HepG2 (cell line): ENCODE measurements around the gene NEDD4. TPM values are rescaled to one million over a fixed set of nuclear protein-coding genes. Genes with fewer than 3 reads are reported as not detected.

Experiments
- CBX5 ChIP-seq: sonication (generic); formaldehyde crosslinking; IDR thresholded peaks from 2 replicates; pipeline ENCODE4 v1.4.0; 2020; ENCODE audit warnings: missing genetic modification reagents, borderline replicate concordance
- NBN ChIP-seq: fragments of 450-650 bp; conservative IDR thresholded peaks from 2 replicates; pipeline ENCODE4 v1.6.1; 2017
- PHF5A ChIP-seq: IDR thresholded peaks from one replicate; pipeline ENCODE4 v1.6.1; 2018; ENCODE audit warnings: low read depth, missing genetic modification reagents; ENCODE audit not compliant: unreplicated experiment
- PTBP1 ChIP-seq: fragments of 200-400 bp; formaldehyde crosslinking; IDR thresholded peaks from 2 replicates; pipeline ENCODE4 v1.6.1; 2018; ENCODE audit warnings: low read length, low read depth; ENCODE audit not compliant: poor library complexity, severe bottlenecking
- RFXANK ChIP-seq: IDR thresholded peaks from 2 replicates; pipeline ENCODE4 v1.6.1; 2016
- TGIF2 ChIP-seq: IDR thresholded peaks from 2 replicates; pipeline ENCODE4 v1.6.1; 2016; ENCODE audit warnings: control low read depth, missing compliant biosample characterization
- ZBTB42 ChIP-seq: sonication (generic); formaldehyde crosslinking; IDR thresholded peaks from 2 replicates; pipeline ENCODE4 v1.5.0; 2020; ENCODE audit warnings: mild to moderate bottlenecking, missing genetic modification reagents
- ZMYM2 ChIP-seq: sonication (generic); formaldehyde crosslinking; IDR thresholded peaks from 2 replicates; pipeline ENCODE4 v1.8.0; 2022; ENCODE audit warnings: mild to moderate bottlenecking, missing genetic modification reagents
- ZNF550 ChIP-seq: sonication (generic); formaldehyde crosslinking; IDR thresholded peaks from 2 replicates; pipeline ENCODE4 v1.4.0; 2020; ENCODE audit warnings: mild to moderate bottlenecking, missing genetic modification reagents, borderline replicate concordance
- ZNF674 ChIP-seq: sonication (generic); formaldehyde crosslinking; IDR thresholded peaks from 2 replicates; pipeline ENCODE4 v1.5.0; 2020; ENCODE audit warnings: low read depth, mild to moderate bottlenecking, missing genetic modification reagents
- ZNF749 ChIP-seq: sonication (generic); formaldehyde crosslinking; IDR thresholded peaks from 2 replicates; pipeline ENCODE4 v1.8.0; 2022; ENCODE audit warnings: mild to moderate bottlenecking, missing genetic modification reagents, moderate library complexity, borderline replicate concordance
- ZNF768 ChIP-seq: sonication (generic); formaldehyde crosslinking; IDR thresholded peaks from 2 replicates; pipeline ENCODE4 v1.4.0; 2020; ENCODE audit warnings: missing genetic modification reagents
- ZSCAN9 ChIP-seq: IDR thresholded peaks from 2 replicates; pipeline ENCODE4 v1.6.1; 2016; ENCODE audit warnings: borderline replicate concordance
- polyA plus RNA-seq, 8 experiments: library from polyadenylated mRNA; depleted of rRNA in 3 of 8; stranded (reverse) in 7 of 8; unstranded in 1 of 8; fragments of >200 nt; fragmentation: Illumina TruSeq in 4 of 8; extraction: Trizol in 4 of 8; gene quantifications; 2 replicates each; pipeline versions ENCODE4 v1.2.1 to v1.2.3, GENCODE V29; 2011 to 2016; ENCODE audit warnings: low read depth in 4 of 8, missing spikeins in 1 of 8, mixed read lengths in 1 of 8; ENCODE audit not compliant: insufficient read depth in 1 of 8
- total RNA-seq, 5 experiments: library from RNA; depleted of rRNA; stranded (reverse); fragments of >200 nt; fragmentation: Illumina TruSeq; extraction: Trizol; gene quantifications; 2 replicates each; pipeline ENCODE4 v1.2.3, GENCODE V29; 2016; ENCODE audit warnings: low read depth in 1 of 5
- TF ChIP-seq, protein P1 (sequence below): sonication (generic); formaldehyde crosslinking; IDR thresholded peaks from 2 replicates; pipeline ENCODE4 v1.4.0; 2020; ENCODE audit warnings: missing genetic modification reagents, borderline replicate concordance
- TF ChIP-seq, protein P2 (sequence below): sonication (generic); formaldehyde crosslinking; IDR thresholded peaks from 2 replicates; pipeline ENCODE4 v1.4.0; 2020; ENCODE audit warnings: missing genetic modification reagents, mild to moderate bottlenecking, borderline replicate concordance
- TF ChIP-seq, protein P3 (sequence below): sonication (generic); formaldehyde crosslinking; IDR thresholded peaks from 2 replicates; pipeline ENCODE4 v1.5.0; 2020; ENCODE audit warnings: missing genetic modification reagents
- TF ChIP-seq, protein P4 (sequence below): fragments of 450-650 bp; IDR thresholded peaks from 2 replicates; pipeline ENCODE4 v1.6.1; 2017; ENCODE audit warnings: mild to moderate bottlenecking
- TF ChIP-seq, protein P5 (sequence below): sonication (generic); formaldehyde crosslinking; IDR thresholded peaks from 2 replicates; pipeline ENCODE4 v1.9.0; 2021; ENCODE audit warnings: missing genetic modification reagents, borderline replicate concordance

NEDD4 gene
- total and polyA plus RNA-seq, 2 of the 13 experiments (the other 11 are each of a cell fraction or from before 2014, with no cell fraction given) = 10.4 to 13.0 TPM

DNA sequence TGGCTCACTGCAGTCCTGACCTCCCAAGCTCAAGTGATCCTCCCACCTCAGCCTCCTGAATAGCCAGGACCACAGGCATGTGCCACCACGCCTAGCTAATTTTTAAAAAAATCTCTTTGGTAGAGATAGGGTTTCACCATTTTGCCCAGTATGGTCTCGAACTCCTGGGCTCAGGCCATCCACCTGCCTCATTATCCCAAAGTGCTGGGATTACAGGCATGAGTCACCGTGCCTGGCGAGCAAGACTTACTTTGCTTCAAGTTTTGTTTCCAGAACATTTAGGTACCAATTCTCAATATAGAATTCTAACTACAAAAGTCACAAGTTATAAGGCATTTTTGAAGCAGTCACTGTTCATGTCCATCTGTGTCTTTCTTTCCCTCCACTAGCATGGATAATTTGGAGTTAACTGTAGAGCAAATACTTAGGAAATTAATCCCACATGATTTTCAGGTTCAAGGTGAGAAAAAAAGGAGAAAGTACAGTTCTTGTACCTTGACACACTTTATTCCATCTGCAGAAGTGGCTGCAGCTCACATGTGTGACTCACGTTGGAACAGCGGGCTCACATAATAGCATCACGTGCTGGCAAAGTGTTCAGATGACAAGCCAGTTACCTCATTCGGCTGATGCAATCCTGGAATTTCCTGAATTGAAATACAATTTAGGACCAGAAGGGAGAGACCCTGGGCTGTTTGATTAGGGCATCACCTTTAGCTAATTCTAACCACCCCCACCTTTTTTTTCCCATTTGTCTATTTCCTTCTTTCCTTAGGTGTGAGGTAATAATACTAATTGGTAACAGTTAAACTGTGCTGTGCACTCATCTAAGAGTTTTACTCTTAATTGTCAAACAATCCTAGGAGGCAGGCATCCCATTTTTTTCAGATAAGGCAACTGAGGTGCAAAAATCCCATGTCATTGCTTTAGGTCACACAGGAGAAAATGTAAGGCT is 46.9 kb upstream of the NEDD4 start (continued):
- TF ChIP-seq, protein P1, sequence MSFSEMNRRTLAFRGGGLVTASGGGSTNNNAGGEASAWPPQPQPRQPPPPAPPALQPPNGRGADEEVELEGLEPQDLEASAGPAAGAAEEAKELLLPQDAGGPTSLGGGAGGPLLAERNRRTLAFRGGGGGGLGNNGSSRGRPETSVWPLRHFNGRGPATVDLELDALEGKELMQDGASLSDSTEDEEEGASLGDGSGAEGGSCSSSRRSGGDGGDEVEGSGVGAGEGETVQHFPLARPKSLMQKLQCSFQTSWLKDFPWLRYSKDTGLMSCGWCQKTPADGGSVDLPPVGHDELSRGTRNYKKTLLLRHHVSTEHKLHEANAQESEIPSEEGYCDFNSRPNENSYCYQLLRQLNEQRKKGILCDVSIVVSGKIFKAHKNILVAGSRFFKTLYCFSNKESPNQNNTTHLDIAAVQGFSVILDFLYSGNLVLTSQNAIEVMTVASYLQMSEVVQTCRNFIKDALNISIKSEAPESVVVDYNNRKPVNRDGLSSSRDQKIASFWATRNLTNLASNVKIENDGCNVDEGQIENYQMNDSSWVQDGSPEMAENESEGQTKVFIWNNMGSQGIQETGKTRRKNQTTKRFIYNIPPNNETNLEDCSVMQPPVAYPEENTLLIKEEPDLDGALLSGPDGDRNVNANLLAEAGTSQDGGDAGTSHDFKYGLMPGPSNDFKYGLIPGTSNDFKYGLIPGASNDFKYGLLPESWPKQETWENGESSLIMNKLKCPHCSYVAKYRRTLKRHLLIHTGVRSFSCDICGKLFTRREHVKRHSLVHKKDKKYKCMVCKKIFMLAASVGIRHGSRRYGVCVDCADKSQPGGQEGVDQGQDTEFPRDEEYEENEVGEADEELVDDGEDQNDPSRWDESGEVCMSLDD (CRISPR knock-in tag) = no peak
- no peak for TF ChIP-seq ZNF674 (CRISPR knock-in tag)
- TF ChIP-seq, protein P2, sequence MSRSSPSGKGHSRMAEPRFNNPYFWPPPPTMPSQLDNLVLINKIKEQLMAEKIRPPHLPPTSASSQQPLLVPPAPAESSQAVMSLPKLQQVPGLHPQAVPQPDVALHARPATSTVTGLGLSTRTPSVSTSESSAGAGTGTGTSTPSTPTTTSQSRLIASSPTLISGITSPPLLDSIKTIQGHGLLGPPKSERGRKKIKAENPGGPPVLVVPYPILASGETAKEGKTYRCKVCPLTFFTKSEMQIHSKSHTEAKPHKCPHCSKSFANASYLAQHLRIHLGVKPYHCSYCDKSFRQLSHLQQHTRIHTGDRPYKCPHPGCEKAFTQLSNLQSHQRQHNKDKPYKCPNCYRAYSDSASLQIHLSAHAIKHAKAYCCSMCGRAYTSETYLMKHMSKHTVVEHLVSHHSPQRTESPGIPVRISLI = peak; percentile 35; the same call in 1 of the 2 replicates
- TF ChIP-seq ZBTB42 (CRISPR knock-in tag) = no peak
- no peak for TF ChIP-seq ZNF550 (CRISPR knock-in tag)
- TF ChIP-seq, protein P3, sequence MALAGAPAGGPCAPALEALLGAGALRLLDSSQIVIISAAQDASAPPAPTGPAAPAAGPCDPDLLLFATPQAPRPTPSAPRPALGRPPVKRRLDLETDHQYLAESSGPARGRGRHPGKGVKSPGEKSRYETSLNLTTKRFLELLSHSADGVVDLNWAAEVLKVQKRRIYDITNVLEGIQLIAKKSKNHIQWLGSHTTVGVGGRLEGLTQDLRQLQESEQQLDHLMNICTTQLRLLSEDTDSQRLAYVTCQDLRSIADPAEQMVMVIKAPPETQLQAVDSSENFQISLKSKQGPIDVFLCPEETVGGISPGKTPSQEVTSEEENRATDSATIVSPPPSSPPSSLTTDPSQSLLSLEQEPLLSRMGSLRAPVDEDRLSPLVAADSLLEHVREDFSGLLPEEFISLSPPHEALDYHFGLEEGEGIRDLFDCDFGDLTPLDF (CRISPR knock-in tag) = no peak
- TF ChIP-seq PHF5A = no peak
- TF ChIP-seq, protein P4, sequence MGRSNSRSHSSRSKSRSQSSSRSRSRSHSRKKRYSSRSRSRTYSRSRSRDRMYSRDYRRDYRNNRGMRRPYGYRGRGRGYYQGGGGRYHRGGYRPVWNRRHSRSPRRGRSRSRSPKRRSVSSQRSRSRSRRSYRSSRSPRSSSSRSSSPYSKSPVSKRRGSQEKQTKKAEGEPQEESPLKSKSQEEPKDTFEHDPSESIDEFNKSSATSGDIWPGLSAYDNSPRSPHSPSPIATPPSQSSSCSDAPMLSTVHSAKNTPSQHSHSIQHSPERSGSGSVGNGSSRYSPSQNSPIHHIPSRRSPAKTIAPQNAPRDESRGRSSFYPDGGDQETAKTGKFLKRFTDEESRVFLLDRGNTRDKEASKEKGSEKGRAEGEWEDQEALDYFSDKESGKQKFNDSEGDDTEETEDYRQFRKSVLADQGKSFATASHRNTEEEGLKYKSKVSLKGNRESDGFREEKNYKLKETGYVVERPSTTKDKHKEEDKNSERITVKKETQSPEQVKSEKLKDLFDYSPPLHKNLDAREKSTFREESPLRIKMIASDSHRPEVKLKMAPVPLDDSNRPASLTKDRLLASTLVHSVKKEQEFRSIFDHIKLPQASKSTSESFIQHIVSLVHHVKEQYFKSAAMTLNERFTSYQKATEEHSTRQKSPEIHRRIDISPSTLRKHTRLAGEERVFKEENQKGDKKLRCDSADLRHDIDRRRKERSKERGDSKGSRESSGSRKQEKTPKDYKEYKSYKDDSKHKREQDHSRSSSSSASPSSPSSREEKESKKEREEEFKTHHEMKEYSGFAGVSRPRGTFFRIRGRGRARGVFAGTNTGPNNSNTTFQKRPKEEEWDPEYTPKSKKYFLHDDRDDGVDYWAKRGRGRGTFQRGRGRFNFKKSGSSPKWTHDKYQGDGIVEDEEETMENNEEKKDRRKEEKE = no peak
- no peak for TF ChIP-seq PTBP1
- TF ChIP-seq ZNF749 (CRISPR knock-in tag) = no peak
- no peak for TF ChIP-seq RFXANK
- TF ChIP-seq NBN = no peak
- no peak for TF ChIP-seq ZSCAN9 (CRISPR knock-in tag)
- TF ChIP-seq ZMYM2 = no peak
- TF ChIP-seq ZNF768 (CRISPR knock-in tag) = no peak
- TF ChIP-seq, protein P5, sequence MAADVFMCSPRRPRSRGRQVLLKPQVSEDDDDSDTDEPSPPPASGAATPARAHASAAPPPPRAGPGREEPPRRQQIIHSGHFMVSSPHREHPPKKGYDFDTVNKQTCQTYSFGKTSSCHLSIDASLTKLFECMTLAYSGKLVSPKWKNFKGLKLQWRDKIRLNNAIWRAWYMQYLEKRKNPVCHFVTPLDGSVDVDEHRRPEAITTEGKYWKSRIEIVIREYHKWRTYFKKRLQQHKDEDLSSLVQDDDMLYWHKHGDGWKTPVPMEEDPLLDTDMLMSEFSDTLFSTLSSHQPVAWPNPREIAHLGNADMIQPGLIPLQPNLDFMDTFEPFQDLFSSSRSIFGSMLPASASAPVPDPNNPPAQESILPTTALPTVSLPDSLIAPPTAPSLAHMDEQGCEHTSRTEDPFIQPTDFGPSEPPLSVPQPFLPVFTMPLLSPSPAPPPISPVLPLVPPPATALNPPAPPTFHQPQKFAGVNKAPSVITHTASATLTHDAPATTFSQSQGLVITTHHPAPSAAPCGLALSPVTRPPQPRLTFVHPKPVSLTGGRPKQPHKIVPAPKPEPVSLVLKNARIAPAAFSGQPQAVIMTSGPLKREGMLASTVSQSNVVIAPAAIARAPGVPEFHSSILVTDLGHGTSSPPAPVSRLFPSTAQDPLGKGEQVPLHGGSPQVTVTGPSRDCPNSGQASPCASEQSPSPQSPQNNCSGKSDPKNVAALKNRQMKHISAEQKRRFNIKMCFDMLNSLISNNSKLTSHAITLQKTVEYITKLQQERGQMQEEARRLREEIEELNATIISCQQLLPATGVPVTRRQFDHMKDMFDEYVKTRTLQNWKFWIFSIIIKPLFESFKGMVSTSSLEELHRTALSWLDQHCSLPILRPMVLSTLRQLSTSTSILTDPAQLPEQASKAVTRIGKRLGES (CRISPR knock-in tag) = peak; percentile 99
- peak; percentile 88; the same call in 1 of the 2 replicates for TF ChIP-seq CBX5
- peak; percentile 70; the same call in 1 of the 2 replicates for TF ChIP-seq TGIF2 (CRISPR knock-in tag)
